NCI-H2081 treated with DMSO at 0.1 percent for 48 hours (cell line): ENCODE results near the gene ATP6V0A1.
"Not testable (repeated sequence)": the region's sequence is repeated elsewhere in the genome, so short reads cannot be mapped to it uniquely, and the experiment has no call there.

Source experiments
- DNase-seq: peaks from one replicate; lab custom pipeline; 2025; lab: John Stamatoyannopoulos, UW

The ATP6V0A1 gene

DNA sequence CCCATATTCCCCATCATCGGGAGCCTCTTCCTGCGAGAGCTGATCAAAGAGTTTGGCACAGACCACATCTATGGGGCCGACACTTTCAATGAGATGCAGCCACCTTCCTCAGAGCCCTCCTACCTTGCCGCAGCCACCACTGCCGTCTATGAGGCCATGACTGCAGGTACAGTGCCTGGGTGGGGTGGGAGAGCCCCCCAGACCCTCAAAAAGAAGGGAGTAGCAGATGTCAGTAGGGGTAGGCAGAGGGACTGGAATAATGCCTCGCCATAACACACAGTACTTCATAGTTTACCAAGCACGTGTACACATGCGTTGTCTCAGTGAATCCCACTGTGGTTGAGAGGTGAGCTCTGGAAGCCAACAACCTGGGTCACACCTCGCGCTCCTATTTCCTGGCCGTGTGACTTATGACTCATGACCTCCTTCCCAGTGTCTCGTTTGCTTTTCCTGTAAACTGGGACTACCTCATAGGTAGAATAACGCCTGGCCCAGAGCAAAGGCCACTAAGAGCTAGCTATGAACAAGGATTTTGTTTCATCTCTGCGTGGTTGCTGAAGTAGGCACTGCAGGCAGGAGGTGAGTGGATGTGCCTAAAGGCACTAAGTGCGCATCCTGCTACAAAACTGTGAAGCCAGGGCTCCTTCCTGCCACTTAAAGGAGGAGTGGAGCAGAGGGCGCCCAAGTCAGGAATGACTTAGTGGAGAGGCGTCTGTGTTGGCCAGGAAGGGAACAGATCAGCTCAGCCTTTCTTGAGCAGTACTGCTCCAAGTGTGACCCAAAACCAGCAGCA, 82.6 kb downstream of the ATP6V0A1 start:
- no peak for DNase-seq

DNA sequence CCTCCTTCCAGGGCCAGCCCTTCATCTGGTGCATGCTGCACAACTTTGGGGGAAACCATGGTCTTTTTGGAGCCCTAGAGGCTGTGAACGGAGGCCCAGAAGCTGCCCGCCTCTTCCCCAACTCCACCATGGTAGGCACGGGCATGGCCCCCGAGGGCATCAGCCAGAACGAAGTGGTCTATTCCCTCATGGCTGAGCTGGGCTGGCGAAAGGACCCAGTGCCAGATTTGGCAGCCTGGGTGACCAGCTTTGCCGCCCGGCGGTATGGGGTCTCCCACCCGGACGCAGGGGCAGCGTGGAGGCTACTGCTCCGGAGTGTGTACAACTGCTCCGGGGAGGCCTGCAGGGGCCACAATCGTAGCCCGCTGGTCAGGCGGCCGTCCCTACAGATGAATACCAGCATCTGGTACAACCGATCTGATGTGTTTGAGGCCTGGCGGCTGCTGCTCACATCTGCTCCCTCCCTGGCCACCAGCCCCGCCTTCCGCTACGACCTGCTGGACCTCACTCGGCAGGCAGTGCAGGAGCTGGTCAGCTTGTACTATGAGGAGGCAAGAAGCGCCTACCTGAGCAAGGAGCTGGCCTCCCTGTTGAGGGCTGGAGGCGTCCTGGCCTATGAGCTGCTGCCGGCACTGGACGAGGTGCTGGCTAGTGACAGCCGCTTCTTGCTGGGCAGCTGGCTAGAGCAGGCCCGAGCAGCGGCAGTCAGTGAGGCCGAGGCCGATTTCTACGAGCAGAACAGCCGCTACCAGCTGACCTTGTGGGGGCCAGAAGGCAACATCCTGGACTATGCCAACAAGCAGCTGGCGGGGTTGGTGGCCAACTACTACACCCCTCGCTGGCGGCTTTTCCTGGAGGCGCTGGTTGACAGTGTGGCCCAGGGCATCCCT, 84.8 kb downstream of the ATP6V0A1 start:
- DNase-seq, result no peak

DNA sequence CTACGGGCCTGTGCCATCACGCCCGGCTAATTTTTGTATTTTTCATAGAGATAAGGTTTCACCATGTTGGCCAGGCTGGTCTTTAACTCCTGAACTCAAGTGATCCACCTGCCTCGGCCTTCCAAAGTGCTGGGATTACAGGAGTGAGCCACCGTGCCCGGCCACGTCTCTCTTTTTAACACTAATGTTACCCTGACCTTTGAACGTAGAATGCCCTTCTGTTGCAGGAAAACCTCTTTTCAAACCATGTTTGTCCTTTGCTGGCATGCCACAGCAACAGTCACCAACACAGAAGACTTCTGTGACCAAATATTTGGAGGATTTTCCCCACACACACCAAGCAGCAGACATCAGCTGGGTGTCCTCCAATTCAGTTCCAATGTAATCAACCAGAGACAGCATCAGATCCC, 86.2 kb downstream of the ATP6V0A1 start:
- DNase-seq, result no peak

DNA sequence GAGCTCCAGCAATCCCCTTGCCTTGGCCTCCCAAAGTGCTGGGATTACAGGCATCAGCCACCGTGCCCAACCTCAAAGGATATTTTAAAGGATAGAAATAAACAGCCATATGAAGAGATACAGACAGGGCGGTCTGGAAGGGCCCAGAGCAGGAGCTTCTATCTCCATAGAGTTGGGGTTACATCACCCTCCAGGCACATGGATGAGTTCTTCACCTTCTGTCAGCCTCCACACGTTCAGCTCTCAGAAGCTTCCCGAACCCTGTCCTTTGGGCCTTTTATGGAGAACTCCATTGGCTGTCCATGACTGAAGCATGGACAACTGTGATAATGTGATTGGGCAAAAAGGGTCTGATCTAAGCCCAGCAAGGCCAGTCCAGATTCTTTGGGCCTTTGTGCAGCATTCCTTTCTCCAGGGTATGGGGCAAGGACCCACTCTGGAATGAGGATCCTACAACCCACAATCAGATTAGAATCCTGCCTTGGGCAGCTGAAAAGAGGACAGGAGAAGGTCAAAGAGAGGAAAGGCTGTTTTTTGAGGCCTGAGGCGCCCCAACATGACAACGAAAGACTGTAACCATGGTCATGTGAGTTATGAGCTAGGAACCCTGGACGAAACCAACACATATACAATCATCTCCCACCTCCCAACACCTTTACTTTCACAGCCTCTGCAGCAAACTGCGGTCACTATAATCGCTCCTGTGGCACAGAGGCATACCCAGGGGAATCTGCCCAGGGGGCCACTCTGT, 87.3 kb downstream of the ATP6V0A1 start:
- not testable (repeated sequence) for DNase-seq

DNA sequence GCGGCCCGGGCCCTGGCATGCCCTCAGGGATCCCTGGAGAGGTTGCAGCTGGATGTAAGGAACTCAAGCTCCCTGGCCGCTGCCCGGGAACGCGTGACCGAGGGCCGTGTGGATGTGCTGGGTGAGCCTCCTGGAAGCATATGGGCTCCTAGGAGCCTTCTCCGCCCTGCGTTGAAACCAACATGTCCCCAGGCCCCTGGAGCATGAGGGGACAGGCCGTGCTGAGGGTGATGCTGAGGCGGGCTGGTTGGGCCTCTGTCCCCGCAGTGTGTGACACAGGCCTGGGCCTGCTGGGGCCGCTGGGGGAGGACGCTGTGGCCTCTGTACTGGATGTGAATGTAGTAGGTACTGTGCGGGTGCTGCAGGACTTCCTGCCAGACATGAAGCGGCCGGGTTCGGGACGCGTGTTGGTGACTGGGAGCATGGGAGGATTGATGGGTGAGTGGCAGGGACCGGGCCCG, 88.4 kb downstream of the ATP6V0A1 start:
- DNase-seq, result no peak

DNA sequence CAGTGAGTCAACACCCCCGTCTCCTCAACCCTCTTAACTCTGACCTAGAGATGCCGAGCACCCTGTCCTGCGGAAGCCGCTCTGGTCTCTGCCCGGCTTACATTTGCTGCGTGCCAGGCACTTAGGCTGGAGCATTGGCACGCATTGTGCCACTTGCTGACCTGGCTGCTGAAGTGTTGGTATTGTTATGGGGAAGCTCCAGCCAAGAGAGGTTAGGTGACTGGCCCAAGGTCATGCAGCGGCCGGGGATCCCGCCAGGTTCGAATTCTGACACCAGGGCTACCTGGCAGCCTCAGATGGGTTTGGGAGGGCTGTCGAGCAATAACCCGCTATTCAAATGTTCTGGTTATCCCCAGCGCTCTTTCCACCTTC, 89.0 kb downstream of the ATP6V0A1 start:
- DNase-seq, result no peak

DNA sequence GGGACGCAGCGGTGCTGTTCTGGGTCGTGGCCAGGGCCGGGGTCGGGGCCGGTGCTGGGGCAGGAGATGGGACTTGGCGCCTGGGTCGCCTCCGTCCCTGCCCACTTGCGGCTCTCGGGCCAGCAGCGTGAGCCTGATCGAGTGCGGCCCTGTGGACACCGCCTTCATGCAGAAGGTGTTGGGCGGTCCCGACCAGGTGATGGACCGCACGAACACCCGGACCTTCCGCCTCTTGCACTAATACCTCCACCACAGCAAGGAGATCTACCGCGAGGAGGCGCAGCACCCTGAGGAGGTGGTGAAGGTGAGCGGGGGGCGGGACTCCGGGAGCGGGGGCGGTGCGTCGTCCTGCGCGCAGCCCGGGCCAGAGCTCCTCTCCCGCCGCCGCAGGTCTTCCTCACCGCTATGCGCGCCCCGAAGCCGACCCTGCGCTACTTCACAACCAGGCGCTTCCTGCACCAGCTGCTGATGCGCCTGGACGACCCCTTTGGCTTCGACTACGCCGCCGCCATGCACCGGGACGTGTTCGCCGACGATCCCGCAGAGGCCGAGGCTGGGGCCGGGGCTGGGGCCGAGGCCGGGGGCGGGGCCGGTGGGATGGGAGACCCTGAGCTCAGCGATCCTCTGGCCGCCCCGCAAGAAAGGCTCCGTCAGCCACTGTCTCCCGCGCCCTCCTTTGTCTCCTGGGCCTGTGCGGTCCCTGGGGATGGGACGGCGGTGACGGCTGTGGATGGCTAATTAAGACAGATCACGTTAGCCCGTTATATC, 89.6 kb downstream of the ATP6V0A1 start:
- DNase-seq, result peak; percentile 56

DNA sequence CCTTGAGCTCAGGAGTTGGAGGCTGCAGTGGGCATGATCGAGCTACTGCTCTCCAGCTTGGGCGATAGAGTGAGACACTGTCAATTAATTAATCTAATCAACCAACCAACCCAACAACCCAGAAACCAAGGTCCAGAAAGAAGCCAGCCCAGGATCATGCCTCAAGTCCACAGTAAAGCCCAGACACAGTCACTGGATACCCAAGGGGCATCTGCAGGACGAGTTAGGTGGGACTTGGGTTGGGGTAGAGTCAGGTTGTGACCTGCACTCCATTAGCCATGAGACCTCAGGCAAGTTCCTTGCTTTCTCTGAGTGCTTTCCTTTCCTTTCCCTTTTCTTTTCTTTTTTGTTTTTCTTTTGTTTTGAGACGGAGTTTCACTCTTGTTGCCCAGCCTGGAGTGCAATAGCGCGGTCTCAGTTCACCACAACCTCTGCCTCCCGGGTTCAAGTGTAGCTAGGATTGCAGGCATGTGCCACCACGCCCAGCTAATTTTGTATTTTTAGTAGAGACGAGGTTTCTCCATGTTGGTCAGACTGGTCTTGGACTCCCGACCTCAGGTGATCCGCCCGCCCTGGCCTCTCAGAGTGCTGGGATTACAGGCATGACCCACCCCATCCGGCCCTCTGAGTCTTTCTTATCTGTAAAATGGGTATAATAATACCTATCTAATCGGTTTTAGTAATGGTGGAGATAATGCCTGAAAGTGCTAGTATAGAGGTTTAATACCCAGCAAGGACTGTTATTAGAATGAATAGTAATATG, 90.5 kb downstream of the ATP6V0A1 start:
- no peak for DNase-seq

DNA sequence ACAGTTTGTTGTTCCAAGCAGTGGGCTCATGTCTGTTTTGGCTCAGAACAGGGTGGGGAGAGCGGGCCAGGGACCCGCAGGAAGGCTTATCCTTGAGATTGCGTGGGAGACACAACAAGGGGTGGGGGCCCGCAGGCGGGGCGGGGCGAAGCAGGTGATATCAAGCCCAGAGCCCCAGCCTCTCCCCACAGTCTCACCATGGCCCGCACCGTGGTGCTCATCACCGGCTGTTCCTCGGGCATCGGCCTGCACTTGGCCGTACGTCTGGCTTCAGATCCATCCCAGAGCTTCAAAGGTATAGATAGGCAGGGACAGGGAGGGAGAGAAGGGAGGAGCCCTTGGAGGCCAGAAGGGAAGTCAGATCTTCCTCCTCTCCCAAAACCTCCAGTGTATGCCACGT, 94.1 kb downstream of the ATP6V0A1 start, which contains the start of gene HSD17B1:
Gene HSD17B1, plus strand, starts transcription at position 188 of the 400 bp plus-strand sequence. Its CDS starts 11 bp downstream, at position 199.
- not testable (repeated sequence) for DNase-seq

DNA sequence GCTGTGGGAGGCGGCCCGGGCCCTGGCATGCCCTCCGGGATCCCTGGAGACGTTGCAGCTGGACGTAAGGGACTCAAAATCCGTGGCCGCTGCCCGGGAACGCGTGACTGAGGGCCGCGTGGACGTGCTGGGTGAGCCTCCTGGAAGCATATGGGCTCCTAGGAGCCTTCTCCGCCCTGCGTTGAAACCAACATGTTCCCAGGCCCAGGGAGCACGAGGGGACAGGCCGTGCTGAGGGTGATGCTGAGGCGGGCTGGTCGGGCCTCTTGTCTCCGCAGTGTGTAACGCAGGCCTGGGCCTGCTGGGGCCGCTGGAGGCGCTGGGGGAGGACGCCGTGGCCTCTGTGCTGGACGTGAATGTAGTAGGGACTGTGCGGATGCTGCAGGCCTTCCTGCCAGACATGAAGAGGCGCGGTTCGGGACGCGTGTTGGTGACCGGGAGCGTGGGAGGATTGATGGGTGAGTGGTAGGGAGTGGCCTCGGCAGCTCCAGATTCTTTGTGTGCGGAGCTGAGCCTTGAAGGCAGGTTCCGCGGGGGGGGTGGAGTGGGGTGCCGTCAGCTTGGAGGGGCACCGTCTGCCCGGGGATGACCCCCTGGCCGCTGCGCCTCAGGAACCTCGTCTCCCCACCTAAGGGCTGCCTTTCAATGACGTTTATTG, 94.6 kb downstream of the ATP6V0A1 start:
- no peak for DNase-seq

DNA sequence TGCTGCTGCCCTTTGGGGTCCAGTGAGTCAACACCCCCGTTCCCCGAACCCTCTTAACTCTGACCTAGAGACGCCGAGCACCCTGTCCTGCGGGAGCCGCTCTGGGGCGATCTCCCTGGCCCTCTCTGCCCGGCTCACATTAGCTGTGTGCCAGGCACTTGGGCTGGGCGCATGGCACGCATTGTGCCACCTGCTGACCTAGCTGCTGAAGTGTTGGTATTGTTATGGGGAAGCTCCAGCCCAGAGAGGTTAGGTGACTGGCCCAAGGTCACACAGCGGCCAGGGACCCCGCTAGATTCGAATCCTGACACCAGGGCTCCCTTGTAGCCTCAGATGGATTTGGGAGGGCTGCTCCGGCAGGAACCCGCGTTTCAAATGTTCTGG, 95.2 kb downstream of the ATP6V0A1 start:
- no peak for DNase-seq

DNA sequence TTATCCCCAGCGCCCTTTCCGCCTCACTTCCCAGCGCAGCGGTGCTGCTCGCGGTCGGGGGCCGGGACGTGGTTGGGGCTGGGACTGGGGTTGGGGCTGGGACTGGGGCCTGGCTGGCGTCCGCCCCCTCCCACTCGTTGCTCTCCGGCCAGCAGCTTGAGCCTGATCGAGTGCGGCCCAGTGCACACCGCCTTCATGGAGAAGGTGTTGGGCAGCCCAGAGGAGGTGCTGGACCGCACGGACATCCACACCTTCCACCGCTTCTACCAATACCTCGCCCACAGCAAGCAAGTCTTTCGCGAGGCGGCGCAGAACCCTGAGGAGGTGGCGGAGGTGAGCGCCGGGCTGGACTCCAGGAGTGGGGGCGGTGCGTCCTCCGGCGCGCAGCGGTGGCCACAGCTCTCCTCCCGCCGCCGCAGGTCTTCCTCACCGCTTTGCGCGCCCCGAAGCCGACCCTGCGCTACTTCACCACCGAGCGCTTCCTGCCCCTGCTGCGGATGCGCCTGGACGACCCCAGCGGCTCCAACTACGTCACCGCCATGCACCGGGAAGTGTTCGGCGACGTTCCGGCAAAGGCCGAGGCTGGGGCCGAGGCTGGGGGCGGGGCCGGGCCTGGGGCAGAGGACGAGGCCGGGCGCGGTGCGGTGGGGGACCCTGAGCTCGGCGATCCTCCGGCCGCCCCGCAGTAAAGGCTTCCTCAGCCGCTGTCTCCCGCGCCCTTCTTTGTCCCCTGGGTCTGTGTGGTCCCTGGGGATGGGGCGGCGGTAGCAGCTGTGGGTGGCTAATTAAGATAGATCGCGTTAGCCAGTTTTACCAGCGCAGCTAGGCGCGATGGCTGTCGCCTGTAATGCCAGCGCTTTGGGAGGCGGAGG, 95.8 kb downstream of the ATP6V0A1 start:
- DNase-seq, result peak; percentile 26

DNA sequence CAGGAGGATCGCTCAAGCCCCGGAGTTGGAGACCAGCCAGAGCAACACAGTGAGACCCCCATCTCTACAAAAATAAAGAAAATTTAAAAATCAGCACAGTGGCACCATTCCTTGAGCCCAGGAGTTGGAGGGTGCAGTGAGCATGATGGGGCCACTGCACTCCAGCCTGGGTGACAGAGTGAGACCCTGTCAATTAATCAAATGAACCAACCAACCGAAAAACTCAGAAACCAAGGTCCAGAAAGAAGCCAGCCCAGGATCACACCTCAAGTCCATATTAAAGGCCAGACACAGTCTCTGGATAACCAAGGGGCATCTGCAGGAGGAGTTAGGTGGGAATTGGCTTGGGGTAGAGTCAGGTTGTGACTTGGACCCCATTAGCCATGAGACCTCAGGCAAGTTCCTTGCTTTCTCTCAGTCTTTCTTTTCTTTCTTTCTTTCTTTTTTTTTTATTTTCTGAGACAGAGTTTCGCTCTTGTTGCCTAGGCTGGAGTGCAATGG, 96.5 kb downstream of the ATP6V0A1 start:
- no peak for DNase-seq

DNA sequence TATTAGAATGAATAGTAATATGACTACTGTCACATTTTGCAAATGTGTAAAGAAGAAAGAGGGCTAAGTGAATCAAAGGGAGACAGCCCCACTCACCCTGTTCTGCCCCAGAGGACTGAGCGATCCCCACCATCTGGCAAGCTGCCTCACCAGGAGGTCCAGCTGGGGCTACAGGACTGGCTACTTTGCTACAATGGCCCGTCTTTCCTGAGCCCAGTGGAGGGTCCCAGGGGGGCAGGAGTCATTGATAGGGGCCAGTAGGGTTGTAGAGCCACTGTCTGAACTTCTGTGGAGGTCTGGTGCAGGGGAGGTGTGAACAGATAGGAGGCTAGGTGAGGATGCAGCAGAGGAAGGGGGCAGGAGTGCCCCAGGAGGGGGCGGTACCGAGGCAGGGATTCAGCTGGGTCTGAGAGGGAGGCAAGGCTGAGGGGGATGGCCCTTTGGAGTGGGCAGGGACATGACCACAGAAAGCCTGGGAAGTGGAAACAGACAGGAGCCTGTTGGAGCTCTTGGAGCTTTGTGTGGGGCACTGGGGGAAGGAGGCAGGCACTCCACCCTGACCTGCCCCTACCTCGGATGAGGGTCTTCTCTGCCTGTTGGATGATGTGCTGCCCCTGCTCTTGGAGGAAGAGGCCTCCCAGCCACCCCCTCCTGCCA, 97.4 kb downstream of the ATP6V0A1 start:
- not testable (repeated sequence) for DNase-seq

DNA sequence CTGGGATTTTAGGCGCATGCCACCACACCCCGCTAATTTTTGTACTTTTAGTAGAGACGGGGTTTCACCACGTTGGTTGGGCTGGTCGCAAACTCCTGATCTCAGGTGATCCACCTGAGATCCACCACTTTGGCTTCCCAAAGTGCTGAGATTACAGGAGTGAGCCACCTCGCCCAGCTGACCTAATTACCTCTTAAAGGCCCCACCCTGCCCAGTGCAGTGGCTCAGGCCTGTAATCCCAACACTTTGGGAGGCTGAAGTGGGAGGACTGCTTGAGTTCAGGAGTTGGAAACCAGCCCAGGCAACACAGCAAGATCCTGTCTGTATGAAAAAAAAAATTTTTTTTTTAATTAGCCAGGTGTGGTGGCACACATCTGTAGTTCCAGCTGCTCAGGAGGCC, 100.4 kb downstream of the ATP6V0A1 start:
- DNase-seq, result no peak

DNA sequence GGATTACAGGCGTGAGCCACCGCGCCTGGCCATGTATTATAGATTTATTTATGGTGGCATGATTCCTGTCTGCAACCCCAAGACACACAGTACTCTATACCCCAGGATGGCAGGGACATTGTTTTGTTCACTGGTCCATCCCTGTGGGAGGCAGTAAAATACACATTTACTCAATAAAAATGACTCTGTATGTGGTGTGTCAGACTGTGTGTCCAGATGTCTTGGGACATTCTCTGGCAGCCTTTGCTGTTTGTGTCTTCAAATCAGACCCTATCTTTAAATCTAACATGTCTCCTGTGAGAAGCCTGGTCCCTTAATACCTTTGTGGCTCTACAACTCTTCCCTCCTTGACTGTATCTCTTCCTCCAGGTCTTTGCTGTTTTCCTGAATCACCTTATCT, 101.6 kb downstream of the ATP6V0A1 start:
- DNase-seq, result no peak

DNA sequence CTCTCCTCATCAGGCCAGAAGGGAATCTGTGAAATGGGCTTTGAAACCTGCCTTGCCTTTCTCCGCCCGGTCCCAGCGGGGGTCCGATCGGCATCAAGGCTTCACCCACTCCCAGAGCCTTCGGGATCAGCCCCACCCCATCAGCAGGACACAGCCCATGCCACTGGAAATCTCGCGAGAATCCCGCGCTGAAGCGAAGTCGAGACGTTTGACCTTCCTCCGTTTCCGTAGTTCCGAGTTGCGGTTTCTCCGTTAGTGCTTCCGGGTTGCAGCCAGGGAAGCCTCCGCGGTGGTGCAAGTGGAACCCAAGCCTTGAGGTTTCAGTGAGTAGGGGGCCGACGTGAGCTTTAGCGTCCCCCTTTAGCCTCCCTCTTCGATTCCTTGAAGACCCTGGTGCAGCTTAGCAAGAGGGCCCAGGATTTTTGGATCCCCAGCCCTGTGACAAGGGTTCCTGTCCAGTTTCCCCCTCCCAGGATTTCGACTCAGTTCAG, 103.3 kb downstream of the ATP6V0A1 start, which contains the start of gene COASY:
Gene COASY, plus strand, starts transcription at position 252 of the 491 bp plus-strand sequence. CDS start 475 bp downstream, outside the sequence.
- peak; percentile 88 for DNase-seq
